Measurements from ENCODE around the gene OGFOD2.

- TF ChIP-seq ZFP36 (IDR thresholded peaks at IDR 0.05; ENCODE audit: low read depth, low read length, partially characterized antibody), result no peak
- TF ChIP-seq NFRKB (IDR thresholded peaks at IDR 0.05; ENCODE audit: low read depth), result no peak
- no peak for TF ChIP-seq GABPA (tag; conservative IDR thresholded peaks at IDR 0.05; ENCODE audit: low read depth)
- no peak for TF ChIP-seq ZNF121 (CRISPR knock-in tag; conservative IDR thresholded peaks at IDR 0.05)
- no peak for TF ChIP-seq ARID4B (CRISPR knock-in tag; IDR thresholded peaks at IDR 0.05)
- TF ChIP-seq KDM4B (IDR thresholded peaks at IDR 0.05; ENCODE audit: borderline replicate concordance in 2 of 2, low read depth in 1 of 2), result no peak
- TF ChIP-seq MYC (IDR thresholded peaks at IDR 0.05; ENCODE audit: low read depth, low read length), result no peak
- TF ChIP-seq MYC (CRISPR knock-in tag; IDR thresholded peaks at IDR 0.05; ENCODE audit: borderline replicate concordance, low read depth), result no peak
- TF ChIP-seq IRF1 (CRISPR knock-in tag; IDR thresholded peaks at IDR 0.05; ENCODE audit: borderline replicate concordance), result no peak
- no peak for TF ChIP-seq MYNN (IDR thresholded peaks at IDR 0.05)
- no peak for TF ChIP-seq MYNN (CRISPR knock-in tag; IDR thresholded peaks at IDR 0.05)
- no peak for TF ChIP-seq ZBTB2 (IDR thresholded peaks at IDR 0.05)
- TF ChIP-seq MEIS2 (IDR thresholded peaks at IDR 0.05; ENCODE audit: partially characterized antibody), result no peak
Observed at GRCh38 chr12:122988036-122988435, 13.0 kb downstream of the OGFOD2 start.

Data from K562 (cell line).